ENCODE measurements around the gene MTAP.

Gene MTAP

DNA sequence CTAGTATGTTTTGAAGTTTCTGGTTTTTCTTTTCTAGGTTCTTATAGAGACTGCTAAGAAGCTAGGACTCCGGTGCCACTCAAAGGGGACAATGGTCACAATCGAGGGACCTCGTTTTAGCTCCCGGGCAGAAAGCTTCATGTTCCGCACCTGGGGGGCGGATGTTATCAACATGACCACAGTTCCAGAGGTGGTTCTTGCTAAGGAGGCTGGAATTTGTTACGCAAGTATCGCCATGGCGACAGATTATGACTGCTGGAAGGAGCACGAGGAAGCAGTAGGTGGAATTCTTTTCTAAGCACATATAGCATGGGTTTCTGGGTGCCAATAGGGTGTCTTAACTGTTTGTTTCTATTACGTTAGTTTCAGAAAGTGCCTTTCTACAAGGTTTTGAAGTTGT lies 52.2 kb downstream of the MTAP start:
- DNase-seq, result no peak

DNA sequence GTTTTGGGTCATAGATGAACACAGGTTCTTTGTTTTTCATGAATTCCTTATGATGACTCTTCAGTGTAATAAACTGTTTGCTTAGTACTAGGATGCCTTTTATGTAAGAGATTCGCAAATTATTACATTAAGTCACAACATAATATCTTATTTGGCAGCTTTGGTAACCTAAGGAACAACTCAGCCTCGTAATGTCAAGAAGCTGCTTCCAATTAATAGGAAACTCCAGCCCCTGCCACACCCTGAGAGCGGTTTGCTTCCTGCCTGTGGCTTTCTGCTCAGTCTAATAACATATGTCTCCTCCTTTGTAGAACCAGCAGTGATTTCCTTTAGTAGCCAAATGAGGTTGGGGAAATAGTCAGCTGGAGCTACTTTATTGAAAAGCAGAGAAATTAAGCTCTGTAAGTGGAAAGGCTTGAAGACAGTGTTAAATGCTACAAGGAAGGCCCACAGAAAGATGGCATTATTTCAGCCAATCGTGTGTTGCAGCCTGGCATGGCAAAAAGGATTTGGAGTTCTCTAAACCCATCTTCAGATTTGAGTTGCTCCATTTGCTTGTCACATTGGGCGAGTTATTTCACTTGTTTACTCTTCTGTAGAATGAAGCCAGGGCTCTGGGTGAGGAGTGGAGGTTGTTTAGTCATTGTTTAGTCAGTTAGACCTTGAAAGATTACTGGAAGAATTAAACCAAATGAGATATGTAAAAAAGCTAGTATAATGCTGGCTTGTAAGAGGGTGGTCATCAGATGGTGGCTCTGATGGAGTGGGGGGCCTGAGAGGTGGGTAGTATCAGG lies 54.1 kb downstream of the MTAP start:
- no peak for DNase-seq

DNA sequence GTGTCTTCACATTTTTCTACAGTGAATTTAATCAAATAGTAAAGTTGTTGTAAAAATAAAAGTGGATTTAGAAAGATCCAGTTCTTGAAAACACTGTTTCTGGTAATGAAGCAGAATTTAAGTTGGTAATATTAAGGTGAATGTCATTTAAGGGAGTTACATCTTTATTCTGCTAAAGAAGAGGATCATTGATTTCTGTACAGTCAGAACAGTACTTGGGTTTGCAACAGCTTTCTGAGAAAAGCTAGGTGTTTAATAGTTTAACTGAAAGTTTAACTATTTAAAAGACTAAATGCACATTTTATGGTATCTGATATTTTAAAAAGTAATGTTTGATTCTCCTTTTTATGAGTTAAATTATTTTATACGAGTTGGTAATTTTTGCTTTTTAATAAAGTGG lies 60.4 kb downstream of the MTAP start:
- DNase-seq, result no peak

DNA sequence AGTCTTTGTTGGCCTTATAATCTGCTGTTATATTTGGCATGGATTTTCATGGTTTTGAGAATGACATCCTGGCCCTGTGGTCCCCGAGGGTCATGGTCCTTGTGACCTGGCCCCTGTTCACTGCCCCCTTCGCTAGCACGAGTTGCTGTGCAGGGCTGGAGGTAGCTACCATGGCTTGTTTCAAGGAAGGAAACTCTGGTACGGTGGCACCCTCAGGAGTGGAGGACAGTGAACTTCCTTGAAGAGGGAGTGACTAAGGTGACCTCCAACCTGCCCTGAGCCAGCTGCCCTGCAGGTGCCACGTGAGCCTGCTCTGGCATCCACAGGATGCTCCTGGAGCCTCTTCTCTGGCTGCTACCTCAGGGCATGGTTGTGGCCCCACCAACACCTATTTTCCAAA lies 62.1 kb downstream of the MTAP start:
- no peak for DNase-seq

DNA sequence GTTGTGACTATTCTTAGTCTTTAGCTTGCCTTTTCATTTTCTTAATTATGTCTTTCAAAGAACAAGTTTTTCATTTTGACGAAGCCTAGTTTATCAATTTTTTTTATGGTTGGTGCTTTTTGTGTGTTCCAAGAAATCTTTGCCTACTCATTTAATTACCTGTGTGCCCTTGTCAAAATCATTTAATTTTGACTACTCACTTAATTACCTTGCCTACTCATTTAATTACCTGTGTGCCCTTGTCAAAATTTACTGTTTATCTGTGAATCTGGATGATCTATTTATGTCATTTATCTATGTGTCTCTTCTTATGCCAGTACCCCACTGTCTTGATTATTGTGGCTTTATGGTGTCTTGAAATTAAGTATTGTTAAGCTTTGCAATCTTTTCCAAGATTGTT lies 63.9 kb downstream of the MTAP start:
- no peak for DNase-seq

DNA sequence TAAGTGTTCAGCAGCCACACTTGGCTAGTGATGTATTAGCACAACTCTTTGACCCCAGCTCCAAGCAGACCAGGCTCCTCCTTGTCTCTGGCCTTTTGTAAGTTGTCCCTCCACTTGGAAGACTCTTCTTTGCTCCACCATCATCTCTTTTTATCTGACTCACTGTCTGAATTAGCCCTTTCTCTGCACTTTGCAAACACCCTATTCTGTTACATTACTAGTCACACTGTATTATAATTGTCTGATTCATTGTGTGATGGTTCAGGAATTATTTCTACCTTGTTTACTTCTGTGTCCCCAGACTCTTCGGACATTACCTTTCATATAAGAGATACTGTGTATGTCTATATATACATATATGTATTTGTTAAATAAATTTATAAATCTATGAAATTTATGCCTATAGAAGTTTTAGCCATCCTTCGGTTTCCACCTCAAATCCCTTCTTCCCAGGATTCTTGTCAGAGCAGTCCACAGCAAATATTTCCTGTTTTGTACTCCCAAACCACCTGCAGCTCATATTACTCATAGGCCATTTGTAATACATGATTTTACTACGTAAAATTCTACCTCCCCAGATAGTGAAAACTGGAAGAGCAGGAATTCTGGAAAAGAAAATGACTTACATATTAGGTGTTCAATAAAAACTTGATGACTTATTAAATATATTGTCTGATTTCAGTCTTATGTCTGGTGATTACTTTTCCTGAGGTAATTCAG lies 69.0 kb downstream of the MTAP start:
- no peak for DNase-seq

DNA sequence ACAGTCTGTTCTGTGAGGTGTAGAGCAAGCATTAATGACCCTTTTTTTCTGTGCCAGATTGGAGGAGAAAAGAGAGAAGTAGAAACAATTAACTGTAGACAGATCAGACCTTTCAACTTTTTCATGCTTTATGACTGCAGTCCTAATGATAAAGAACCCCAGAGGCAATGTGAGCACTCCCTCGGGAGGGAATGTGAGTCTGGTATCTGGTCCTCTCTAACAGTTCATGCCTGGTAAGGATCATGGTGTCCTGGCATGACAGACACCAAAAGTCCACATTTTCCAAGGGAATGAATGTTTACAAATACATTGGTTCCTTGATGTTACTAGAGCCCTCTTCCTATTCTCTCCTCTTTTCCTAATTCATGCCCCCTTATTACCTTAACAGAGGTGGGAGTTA lies 70.3 kb downstream of the MTAP start:
- DNase-seq, result no peak

DNA sequence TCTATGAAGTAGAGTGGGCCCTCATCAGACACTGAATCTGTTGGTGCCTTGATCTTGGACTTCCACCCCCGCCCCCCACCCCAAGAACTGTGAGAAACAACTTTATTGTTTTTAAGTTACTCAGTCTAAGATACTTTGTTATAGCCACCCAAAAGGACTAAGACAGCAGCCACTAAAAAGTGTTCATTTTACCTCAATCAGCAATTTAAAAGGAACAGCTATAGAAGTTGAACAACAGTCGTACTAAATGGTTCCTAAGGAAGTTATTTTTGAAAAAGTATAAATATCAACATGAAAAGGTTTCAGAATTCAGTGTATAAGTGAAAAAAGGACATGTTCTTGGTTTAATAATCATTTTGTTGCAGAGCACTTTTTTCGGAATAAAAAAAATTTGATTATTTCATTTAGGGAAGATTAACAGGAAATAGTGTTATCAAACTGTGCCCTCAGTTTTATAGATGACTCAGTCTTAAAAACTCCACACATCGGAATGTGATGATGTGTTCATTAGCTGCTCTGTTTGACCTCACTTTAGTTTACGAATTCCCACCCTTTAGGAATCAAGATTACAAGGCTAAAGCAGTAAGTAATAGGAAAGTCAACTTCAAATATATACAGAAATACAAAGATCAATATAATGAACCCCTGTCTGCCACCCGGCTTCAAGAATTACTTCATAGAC lies 71.2 kb downstream of the MTAP start:
- no peak for DNase-seq

DNA sequence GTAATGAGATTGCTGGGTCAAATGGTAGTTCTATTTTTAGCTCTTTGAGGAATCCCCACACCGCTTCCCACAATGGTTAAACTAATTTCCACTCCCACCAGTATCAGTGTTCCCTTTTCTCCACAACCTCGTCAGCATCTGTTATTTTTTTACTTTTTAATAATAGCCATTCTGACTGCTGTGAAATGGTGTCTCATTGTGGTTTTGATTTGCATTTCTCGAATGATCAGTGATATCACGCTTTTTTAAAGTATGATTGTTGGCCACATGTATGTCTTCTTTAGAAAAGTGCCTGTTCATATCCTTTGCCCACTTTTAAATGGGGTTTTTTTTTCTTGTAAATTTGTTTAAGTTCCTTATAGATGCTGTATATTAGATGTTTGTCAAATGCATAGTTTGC lies 73.5 kb downstream of the MTAP start:
- DNase-seq, result no peak

DNA sequence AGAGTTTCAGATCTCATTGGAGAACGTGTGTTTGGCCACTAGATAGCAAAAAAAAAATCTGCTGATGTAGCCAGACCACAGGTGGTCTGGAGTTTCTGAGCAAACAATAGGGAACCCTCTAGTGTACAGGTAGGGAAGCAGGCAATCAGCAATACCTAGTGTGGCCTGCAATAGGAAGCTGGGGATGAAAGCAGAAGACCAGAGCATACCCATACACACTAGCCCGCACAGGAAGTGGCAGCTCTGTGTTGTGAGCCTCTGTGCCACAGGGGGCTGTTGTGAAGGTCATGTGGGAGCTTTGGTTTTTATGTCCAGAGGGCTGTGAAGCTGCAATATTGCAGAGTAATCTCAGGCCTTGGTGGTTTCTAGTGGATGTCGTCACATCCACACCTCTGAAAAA lies 81.2 kb downstream of the MTAP start:
- DNase-seq, result no peak

DNA sequence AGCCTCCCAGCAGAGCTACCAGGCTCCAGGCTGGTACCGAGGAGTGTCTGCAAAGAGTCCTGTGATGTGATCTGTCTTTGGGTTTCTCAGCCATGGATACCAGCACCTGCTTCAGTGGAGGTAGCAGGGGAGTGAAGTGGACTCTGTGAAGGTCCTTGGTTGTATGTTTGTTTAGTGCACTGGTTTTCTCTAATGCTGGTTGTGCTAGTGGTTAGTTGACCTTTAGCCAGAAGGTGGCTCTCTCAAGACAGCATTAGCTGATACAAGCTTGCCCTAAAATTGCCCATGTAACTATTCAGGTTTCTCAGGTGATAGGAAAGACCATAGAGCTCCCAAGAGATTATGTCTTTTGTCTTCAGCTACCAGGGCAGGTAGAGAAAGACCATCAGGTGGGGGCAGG lies 87.2 kb downstream of the MTAP start:
- DNase-seq, result no peak

DNA sequence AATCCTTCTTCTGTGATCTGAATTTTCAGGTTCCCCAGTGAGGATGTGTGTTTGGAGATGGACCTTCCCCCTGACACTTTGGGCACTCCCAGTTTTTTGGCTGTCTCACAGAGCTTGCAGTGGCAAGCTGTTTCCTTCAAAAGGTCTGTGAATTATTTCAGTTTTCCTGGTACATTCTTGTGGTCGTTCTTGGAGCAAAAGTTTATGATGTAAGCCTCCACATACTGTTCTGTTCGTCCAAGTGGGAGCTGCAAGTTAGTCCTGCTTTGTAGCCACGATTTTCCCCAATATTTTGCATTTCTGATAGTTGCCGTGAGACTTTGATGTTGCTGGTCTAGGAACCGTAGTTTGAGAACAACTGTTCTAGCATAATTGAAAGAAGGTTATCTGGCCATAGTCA lies 88.3 kb downstream of the MTAP start:
- DNase-seq, result no peak

DNA sequence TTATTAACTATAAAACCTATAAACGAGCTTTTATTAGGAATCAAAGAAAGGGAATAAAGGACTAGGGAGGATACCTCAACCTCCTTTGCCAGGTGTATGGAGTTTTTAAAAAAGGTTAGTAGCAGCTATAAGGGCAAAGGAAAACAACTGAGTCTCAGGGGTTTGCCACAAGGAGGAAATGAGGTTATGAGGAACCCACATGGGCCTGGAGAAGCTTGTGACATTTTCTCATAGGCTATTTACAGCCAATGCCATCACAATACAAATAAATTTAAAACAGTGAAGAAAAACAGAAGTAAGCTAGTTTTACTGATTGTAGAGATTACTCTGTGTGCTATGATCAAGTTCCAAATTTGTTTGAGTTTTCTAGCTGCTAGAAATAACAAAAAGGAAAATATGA lies 99.1 kb downstream of the MTAP start:
- DNase-seq, result no peak

DNA sequence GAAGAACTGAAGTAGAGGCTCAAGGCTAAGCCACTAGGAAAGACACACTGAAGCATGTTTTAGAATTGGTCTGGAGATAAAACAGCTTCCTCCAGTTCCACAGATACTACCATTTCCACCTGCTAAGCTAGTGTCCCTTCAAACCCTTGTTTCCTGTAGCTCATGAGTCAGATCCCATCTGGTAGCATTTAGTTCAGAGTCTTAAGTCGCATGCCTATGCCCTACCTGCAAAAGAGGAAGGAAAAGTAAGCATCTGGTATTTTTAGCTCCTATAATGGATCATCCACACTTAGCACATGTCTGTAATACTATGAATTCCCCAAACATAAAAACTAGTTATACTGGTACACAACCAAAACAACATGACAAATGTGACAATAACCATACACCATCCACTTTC lies 99.7 kb downstream of the MTAP start:
- no peak for DNase-seq

DNA sequence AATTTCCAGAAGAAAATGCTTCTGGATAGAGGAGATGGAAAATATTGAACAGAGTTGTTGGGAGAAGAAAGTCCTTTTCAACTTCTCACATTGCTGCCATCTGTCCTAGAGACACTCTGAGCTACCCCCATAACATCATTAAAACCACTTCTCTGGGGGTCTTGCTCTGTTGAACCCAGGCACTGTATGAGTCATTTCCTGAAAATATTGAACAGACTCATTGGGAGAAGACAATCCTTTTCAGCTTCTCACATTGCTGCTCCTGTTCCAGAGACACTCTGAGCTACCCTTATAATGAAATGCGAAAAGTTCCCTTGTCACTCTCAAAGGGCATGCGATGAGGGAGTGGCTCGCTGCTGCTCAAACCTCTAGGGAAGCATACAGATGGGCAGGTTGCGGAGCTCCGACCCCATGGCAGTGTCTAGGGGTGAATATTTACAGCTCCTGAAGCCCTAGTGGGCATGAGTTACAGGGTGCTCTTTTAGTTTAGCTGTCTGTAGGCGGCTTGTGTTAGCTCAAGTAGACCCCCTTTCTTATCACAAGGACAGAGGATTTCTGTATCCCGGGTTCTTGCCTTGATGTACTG lies 101.0 kb downstream of the MTAP start:
- no peak for DNase-seq

DNA sequence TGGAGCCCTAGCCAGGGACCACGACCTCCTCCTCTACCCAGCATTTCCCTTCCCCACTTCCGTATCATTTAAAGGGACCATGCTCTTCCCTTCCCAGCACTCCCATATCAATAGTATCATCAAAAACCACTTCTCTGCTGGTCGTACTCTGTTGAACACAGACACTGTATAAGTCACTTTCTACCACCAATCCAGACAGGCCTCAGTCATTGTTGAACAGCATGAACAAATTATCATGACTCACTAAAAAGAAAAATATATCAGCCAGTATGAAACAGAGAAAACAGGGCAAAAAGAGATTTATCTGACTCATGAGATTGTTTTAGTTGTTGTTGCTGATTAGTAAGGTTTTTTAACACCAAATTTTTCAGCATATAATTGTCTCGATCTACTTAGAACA lies 101.9 kb downstream of the MTAP start:
- DNase-seq, result no peak

DNA sequence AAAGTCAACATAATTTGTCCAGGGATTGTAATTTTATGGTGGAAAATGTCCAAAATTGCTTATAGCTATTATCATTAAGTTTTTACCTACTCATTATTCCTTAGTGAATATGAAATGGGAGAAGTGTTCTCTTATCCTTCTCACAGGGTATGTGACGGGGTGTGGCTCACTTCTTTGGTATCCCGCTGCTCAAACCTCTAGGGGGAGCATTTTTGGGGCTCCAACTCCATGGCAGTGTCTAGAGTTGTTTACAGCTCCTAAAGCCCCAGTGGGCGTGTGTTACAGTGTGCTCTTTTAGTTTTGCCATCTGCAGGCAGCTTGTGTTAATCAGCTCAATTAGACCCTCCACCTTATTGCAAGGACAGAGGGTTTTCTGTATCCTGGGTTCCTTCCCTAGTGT lies 102.3 kb downstream of the MTAP start:
- DNase-seq, result no peak

DNA sequence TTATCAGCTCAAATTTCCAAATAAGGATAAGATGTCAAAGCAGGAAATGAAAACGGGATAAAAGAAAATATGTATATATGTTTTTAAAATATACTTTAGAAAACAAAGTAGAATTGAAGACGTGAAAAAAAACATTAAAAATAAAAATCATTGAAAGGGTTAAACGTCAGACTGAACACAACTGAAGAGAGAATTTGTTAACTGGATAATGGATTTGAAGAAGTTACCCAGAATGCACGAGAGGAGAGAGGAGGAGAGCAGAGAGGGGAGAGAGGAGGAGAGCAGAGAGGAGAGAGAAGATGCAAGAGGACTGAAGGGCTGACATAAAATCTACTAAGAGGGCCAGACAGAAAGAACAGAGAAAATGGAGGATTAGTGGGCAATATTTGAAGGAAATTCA lies 103.8 kb downstream of the MTAP start:
- no peak for DNase-seq

DNA sequence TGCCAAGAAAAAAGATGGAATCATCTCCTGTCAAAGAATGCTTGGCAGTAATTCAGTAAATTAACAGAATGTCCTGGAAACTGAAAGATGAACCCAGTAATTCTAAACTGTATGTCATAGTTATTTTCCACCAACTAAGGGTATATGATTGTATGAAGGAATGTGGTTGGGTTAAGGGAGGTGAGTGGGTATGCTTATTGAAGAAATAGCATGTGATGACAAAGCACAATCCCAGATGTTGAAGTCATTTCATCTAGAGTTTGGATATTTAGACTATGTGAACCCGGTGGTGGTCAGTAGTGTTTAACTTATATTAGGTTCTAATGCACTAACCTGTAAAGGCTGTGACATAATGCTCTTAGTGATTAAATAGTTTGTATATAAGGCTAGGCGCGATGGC lies 104.4 kb downstream of the MTAP start:
- no peak for DNase-seq

DNA sequence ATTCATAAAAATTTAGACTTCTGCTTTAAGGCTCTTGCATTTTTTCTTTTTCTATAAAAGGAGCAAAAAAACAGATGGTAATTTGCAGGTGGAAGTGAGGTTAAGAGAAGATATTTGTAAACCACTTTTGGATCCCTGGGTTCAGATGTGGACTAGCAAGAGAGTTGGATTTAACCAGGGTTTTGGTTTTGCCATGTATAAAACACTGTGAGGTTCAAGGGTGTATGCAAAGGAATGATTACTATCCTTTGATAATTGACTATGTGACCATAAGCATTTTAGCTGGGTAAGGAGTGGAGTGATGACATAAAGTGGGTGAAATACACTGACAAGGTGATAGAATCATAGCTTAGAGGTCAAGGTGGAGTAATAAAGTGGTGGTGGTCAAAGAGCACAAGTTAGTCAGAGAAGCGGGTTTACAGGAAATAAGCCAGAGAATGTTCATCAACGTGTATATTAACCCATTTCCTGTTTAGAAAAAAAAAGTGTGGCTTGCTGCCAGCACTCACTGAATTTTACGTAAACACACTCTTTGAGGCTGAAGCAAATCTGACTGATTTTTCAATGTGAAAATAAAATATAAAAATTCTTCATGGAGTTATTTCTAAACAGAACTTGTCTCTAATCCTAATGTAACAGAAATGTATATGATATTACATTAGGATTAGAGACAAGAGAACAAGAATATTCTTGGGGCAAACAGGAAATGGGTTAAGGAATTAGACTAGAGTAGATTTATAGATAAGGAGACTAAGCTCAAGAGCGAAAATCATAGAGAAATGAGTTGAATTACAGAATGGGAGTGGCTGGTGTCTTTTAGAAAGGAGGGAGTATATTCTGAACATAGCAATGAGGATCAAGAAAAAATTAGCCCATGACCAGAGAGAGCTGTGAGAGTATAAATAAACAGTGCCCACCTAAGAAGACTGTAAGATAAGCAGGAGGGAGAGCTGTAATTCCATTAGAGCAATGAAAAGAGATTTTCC lies 117.2 kb downstream of the MTAP start:
- DNase-seq, result no peak

DNA sequence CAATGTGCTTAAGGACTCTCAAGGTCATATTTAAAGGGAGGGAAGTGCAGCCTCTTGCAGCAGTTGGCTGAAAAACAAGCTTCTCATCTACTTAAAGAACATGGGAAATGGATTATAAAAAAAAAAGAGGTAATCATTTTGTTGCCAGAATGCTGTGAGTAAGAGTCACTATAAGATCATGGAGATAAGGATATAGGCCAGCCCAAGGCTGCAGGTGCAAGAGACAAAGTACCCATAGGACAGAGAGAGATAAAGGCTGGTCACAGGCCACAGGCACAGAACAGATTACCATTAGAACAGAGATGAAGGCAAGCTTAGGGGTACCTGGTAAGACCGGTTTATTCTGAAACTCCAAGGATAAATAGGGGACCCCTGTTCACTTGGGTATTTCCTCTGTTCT lies 121.3 kb downstream of the MTAP start:
- DNase-seq, result no peak

DNA sequence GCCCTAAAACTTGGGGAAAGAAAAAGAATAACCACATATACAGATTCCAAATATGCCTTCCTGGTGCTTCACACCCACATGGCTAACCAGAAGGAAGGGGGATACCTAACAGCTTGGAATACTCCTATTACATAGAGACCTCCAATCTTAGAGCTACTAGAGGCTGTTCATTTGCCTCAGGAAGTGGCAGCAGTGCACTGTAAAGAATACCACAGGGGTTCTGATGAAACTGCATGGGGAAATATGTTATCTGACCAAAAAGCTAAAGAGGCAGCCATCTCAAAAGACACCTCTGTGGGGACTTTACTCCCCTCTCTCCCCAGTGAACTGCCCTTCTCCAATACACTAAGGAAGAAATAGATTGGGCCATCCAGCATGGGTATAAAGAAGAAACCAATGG lies 125.3 kb downstream of the MTAP start:
- no peak for DNase-seq

DNA sequence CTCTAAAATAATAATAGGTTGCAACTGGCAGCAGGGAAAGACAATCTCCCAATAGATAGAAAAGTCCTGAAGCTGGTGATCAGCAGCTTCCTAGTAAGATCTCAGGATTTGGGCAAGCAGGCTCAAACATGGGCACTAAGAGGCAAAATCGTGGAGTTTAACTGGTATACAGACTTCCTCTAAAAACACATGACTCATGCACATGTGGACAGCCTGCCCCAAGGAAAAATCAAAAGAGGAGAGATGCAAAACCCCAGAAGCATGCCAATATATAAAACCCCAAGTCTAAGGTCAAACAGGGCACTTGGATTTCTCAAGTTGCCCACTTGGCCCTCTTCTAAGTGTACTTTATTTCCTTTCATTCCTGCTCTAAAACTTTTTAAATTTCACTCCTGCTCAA lies 129.0 kb downstream of the MTAP start:
- no peak for DNase-seq

All from activated naive CD4-positive, alpha-beta T cell (primary cell).